Lung (tissue), 12 donors: ENCODE data around the gene MAP3K20. TPM values are rescaled to one million over a fixed set of nuclear protein-coding genes. Genes with fewer than 3 reads are reported as not detected.

Experiments used
- ATAC-seq: fragments of 200-7000 bp; cut with Tn5 transposase; one replicate; pipeline ENCODE4 v1.9.1; 2020; ENCODE audit warnings: moderate number of reproducible peaks; ENCODE audit not compliant: insufficient read depth, low FRiP score
- DNase-seq, 3 donors: peaks; one replicate each; pipeline ENCODE4 v3.0.0-alpha.2; 2013 to 2017
- H3K27ac ChIP-seq, 2 donors: one replicate each; pipeline ENCODE4 v1.5.1; 2013; ENCODE audit warnings: mild to moderate bottlenecking in 2 of 2, moderate library complexity in 2 of 2, control low read depth in 1 of 2, inconsistent platforms in 1 of 2, low read depth in 1 of 2, low read length in 1 of 2
- H3K27me3 ChIP-seq, 3 donors: one replicate each; pipeline ENCODE4 v1.5.1; 2013; ENCODE audit warnings: low read length in 2 of 3; ENCODE audit not compliant: control insufficient read depth in 3 of 3, insufficient read depth in 3 of 3
- H3K36me3 ChIP-seq, 4 donors: one replicate each; pipeline ENCODE4 v1.5.1; 2013; ENCODE audit warnings: low read length in 4 of 4, mild to moderate bottlenecking in 1 of 4, moderate library complexity in 1 of 4; ENCODE audit not compliant: control insufficient read depth in 4 of 4, insufficient read depth in 4 of 4
- H3K4me1 ChIP-seq, 5 donors: one replicate each; pipeline ENCODE4 v1.5.1; 2013; ENCODE audit warnings: low read length in 5 of 5, mild to moderate bottlenecking in 2 of 5, moderate library complexity in 1 of 5; ENCODE audit not compliant: control insufficient read depth in 5 of 5, insufficient read depth in 5 of 5
- H3K4me3 ChIP-seq: one replicate; pipeline ENCODE4 v1.5.1; 2013; ENCODE audit warnings: mild to moderate bottlenecking, control low read depth, moderate library complexity
- H3K9ac ChIP-seq, 2 donors: one replicate each; pipeline ENCODE4 v1.5.1; 2013; ENCODE audit warnings: low read length in 2 of 2, control low read depth in 1 of 2; ENCODE audit not compliant: insufficient read depth in 1 of 2
- H3K9me3 ChIP-seq, 4 donors: one replicate each; pipeline ENCODE4 v1.5.1; 2013; ENCODE audit warnings: low read length in 3 of 4, mild to moderate bottlenecking in 1 of 4, moderate library complexity in 1 of 4; ENCODE audit not compliant: control insufficient read depth in 4 of 4, insufficient read depth in 3 of 4
- CTCF ChIP-seq: IDR thresholded peaks from 2 replicates; pipeline ENCODE4 v1.5.1; 2012; ENCODE audit warnings: mild to moderate bottlenecking; ENCODE audit errors: control extremely low read depth, extremely low read depth
- WGBS, 2 donors: extraction: QIAGEN DNeasy Blood & Tissue Kit; methylation state at CpG; one replicate each; pipeline ENCODE4 v1.1.7; 2013; 5-methylcytosine and 5-hydroxymethylcytosine counted together
- polyA plus RNA-seq, 2 donors: library from polyadenylated mRNA; stranded (reverse); fragments of 200-250 nt; gene quantifications; one replicate each; pipeline ENCODE4 v1.2.1, GENCODE V29; 2013
- total RNA-seq, 2 donors: library from RNA; depleted of rRNA in 1 of 2; stranded (reverse); fragments of >200 nt in 1 of 2; gene quantifications; one replicate each; pipeline ENCODE4 v1.2.1, GENCODE V29; 2014 to 2021
- donor health status: control.
- donor health status: control.
- donor health status: Bipolar disorder and iron deficiency.
- donor health status: healthy.
- donor health status: DM: yes; HTN: yes; CAD: no.

MAP3K20 gene
- total and polyA plus RNA-seq, 4 donors: 13.4 to 71.6 (median 31.6) TPM

GRCh38 chr2:173048897-173049661, 26.6 kb upstream of the MAP3K20 start:
- no peak for TF ChIP-seq CTCF
- Histone ChIP-seq H3K36me3 (no peaks in the 10 kb centered on the region), H3K9me3 (no peaks in the 10 kb centered on the region), H3K4me1 (peaks cover 0 to 17% (median 7%) of the 10 kb centered on the region in 5 donors), H3K27me3 (no peaks in the 10 kb centered on the region), H3K9ac (no peak overlapping the region), H3K4me3 (no peak overlapping the region), H3K27ac (peak overlapping the region; percentile 1 to 83)
- 23 to 34% methylated on average over 4 of the region's 4 CpGs for WGBS, 2 donors
- ATAC-seq: peak; percentile 78
- peak in 1 of 3 donors; percentile 65 for DNase-seq

- peak overlapping the region in 1 of 2 donors; percentile 53 for H3K27ac ChIP-seq
- H3K9ac ChIP-seq: no peak overlapping the region
- no peak for DNase-seq
- peaks cover 0 to 12% (median 5%) of the 10 kb centered on the region in 5 donors for H3K4me1 ChIP-seq
- no peaks in the 10 kb centered on the region for H3K9me3 ChIP-seq
- TF ChIP-seq CTCF: no peak
- 91 to 92% methylated on average over 3 of the region's 3 CpGs for WGBS, 2 donors
- ATAC-seq: no peak
- no peak overlapping the region for H3K4me3 ChIP-seq
- H3K27me3 ChIP-seq: no peaks in the 10 kb centered on the region
- H3K36me3 ChIP-seq: no peaks in the 10 kb centered on the region
Observed at GRCh38 chr2:173049831-173050230, 25.8 kb upstream of the MAP3K20 start.

GRCh38 chr2:173050684-173051083, 25.0 kb upstream of the MAP3K20 start:
- H3K9me3 ChIP-seq: no peaks in the 10 kb centered on the region
- DNase-seq (no peak), ATAC-seq (no peak)
- WGBS, 2 donors: 79 to 87% methylated on average over 4 of the region's 4 CpGs
- H3K9ac ChIP-seq: no peak overlapping the region
- no peaks in the 10 kb centered on the region for H3K36me3 ChIP-seq
- H3K27ac ChIP-seq: no peak overlapping the region
- TF ChIP-seq CTCF: no peak
- no peaks in the 10 kb centered on the region for H3K27me3 ChIP-seq
- H3K4me1 ChIP-seq: peaks cover 0 to 12% (median 0%) of the 10 kb centered on the region in 5 donors
- no peak overlapping the region for H3K4me3 ChIP-seq
